ENCODE measurements around the gene SLC25A21. TPM values are rescaled to one million over a fixed set of nuclear protein-coding genes. Genes with fewer than 3 reads are reported as not detected.

SLC25A21 gene
- total and polyA plus RNA-seq, 2 of the 13 experiments (the other 11 are each of a cell fraction or from before 2014, with no cell fraction given) = 1.9 to 2.9 TPM

DNA sequence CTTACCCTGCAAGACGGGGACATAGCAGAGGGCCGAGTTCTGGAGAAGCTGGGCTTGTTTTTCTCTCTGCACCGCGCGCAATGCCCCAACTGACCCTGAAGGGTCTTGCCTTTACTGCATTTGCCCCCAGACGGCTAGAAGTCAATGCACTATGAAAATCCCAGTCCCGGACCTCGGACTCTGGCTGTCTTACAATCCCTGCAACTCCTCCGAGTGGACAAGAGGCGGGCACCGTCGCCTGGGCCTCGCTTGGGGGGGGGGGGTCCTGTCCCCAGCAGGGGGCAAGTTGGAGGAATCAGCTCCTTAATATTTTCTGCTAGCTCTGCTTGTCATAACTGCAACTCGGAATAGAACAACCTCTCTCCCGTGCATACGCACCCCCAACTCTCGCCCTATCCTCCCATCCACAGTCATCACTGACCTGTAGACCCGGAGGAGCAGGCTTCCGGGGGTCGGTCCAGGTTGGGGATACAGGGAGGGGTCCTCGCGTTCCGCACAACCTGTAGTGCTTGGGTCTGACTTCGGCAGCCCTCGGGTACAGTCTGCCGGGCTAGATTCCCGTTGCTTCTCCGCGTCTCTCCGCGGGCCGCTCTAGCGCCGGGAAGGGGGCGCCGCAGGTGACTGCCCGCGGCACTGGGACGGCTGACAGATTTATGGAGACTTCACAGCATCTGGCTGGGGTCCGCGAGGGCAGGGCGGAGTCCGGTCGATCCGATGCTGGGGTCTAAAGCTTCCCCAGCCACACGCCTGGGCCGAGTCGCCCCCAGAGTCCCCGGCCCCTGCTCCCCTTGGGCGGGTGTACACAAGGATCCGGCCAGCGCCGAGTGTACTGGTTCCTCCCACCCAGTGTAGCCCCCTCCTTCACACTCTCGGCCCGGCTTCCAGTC lies 514.0 kb downstream of the SLC25A21 start (continued):
- TF ChIP-seq ZSCAN9 (CRISPR knock-in tag; IDR thresholded peaks at IDR 0.05; ENCODE audit: borderline replicate concordance) = no peak
- TF ChIP-seq, protein P1, sequence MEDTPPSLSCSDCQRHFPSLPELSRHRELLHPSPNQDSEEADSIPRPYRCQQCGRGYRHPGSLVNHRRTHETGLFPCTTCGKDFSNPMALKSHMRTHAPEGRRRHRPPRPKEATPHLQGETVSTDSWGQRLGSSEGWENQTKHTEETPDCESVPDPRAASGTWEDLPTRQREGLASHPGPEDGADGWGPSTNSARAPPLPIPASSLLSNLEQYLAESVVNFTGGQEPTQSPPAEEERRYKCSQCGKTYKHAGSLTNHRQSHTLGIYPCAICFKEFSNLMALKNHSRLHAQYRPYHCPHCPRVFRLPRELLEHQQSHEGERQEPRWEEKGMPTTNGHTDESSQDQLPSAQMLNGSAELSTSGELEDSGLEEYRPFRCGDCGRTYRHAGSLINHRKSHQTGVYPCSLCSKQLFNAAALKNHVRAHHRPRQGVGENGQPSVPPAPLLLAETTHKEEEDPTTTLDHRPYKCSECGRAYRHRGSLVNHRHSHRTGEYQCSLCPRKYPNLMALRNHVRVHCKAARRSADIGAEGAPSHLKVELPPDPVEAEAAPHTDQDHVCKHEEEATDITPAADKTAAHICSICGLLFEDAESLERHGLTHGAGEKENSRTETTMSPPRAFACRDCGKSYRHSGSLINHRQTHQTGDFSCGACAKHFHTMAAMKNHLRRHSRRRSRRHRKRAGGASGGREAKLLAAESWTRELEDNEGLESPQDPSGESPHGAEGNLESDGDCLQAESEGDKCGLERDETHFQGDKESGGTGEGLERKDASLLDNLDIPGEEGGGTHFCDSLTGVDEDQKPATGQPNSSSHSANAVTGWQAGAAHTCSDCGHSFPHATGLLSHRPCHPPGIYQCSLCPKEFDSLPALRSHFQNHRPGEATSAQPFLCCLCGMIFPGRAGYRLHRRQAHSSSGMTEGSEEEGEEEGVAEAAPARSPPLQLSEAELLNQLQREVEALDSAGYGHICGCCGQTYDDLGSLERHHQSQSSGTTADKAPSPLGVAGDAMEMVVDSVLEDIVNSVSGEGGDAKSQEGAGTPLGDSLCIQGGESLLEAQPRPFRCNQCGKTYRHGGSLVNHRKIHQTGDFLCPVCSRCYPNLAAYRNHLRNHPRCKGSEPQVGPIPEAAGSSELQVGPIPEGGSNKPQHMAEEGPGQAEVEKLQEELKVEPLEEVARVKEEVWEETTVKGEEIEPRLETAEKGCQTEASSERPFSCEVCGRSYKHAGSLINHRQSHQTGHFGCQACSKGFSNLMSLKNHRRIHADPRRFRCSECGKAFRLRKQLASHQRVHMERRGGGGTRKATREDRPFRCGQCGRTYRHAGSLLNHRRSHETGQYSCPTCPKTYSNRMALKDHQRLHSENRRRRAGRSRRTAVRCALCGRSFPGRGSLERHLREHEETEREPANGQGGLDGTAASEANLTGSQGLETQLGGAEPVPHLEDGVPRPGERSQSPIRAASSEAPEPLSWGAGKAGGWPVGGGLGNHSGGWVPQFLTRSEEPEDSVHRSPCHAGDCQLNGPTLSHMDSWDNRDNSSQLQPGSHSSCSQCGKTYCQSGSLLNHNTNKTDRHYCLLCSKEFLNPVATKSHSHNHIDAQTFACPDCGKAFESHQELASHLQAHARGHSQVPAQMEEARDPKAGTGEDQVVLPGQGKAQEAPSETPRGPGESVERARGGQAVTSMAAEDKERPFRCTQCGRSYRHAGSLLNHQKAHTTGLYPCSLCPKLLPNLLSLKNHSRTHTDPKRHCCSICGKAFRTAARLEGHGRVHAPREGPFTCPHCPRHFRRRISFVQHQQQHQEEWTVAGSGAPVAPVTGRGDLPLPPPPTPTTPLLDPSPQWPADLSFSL (CRISPR knock-in tag; IDR thresholded peaks at IDR 0.05) = no peak
- TF ChIP-seq, protein P2, sequence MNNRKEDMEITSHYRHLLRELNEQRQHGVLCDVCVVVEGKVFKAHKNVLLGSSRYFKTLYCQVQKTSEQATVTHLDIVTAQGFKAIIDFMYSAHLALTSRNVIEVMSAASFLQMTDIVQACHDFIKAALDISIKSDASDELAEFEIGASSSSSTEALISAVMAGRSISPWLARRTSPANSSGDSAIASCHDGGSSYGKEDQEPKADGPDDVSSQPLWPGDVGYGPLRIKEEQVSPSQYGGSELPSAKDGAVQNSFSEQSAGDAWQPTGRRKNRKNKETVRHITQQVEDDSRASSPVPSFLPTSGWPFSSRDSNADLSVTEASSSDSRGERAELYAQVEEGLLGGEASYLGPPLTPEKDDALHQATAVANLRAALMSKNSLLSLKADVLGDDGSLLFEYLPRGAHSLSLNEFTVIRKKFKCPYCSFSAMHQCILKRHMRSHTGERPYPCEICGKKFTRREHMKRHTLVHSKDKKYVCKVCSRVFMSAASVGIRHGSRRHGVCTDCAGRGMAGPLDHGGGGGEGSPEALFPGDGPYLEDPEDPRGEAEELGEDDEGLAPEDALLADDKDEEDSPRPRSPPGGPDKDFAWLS (CRISPR knock-in tag; IDR thresholded peaks at IDR 0.05; ENCODE audit: borderline replicate concordance) = no peak
- no peak for TF ChIP-seq GTF3A (CRISPR knock-in tag; conservative IDR thresholded peaks at IDR 0.05)
- TF ChIP-seq PCBP2 (optimal IDR thresholded peaks at IDR 0.05; ENCODE audit: low read depth, low read length, poor library complexity, severe bottlenecking) = no peak
- TF ChIP-seq, protein P3, sequence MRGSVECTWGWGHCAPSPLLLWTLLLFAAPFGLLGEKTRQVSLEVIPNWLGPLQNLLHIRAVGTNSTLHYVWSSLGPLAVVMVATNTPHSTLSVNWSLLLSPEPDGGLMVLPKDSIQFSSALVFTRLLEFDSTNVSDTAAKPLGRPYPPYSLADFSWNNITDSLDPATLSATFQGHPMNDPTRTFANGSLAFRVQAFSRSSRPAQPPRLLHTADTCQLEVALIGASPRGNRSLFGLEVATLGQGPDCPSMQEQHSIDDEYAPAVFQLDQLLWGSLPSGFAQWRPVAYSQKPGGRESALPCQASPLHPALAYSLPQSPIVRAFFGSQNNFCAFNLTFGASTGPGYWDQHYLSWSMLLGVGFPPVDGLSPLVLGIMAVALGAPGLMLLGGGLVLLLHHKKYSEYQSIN (CRISPR knock-in tag; IDR thresholded peaks at IDR 0.05; ENCODE audit: borderline replicate concordance) = no peak
- TF ChIP-seq ADNP (CRISPR knock-in tag; IDR thresholded peaks at IDR 0.05) = no peak
- no peak for TF ChIP-seq ZNF335 (CRISPR knock-in tag; IDR thresholded peaks at IDR 0.05)
- TF ChIP-seq ZNF749 (CRISPR knock-in tag; IDR thresholded peaks at IDR 0.05; ENCODE audit: borderline replicate concordance) = no peak
- TF ChIP-seq, protein P4, sequence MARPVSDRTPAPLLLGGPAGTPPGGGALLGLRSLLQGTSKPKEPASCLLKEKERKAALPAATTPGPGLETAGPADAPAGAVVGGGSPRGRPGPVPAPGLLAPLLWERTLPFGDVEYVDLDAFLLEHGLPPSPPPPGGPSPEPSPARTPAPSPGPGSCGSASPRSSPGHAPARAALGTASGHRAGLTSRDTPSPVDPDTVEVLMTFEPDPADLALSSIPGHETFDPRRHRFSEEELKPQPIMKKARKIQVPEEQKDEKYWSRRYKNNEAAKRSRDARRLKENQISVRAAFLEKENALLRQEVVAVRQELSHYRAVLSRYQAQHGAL (CRISPR knock-in tag; IDR thresholded peaks at IDR 0.05; ENCODE audit: not compliant biosample characterization) = no peak
- TF ChIP-seq PTBP1 (IDR thresholded peaks at IDR 0.05; ENCODE audit: low read depth, low read length, poor library complexity, severe bottlenecking) = no peak
